Transverse colon (tissue), 3 donors: ENCODE measurements around the gene COG5.

Source experiments
- POLR2A ChIP-seq: fragments of 450-650 bp; IDR thresholded peaks from one replicate; pipeline ENCODE4 v1.6.1; 2016; ENCODE audit warnings: antibody characterized with exemption, mild to moderate bottlenecking, moderate library complexity
- POLR2AphosphoS5 ChIP-seq, 3 donors: sonication (generic); formaldehyde crosslinking; IDR thresholded peaks; one replicate each; pipeline ENCODE4 v1.6.1; 2016; ENCODE audit warnings: antibody characterized with exemption in 3 of 3

GRCh38 chr7:107597582-107597916 is 33.8 kb upstream of the COG5 start:
- TF ChIP-seq POLR2A (no peak), POLR2AphosphoS5 (IDR thresholded peaks at IDR 0.05) (no peak)
